Body of pancreas (tissue), 4 donors: ENCODE measurements around the gene PDF. TPM values are rescaled to one million over a fixed set of nuclear protein-coding genes. Genes with fewer than 3 reads are reported as not detected.

ENCODE experiments used
- ATAC-seq: fragments of 150-250 bp; one replicate; pipeline ENCODE4 v1.9.1; 2016
- DNase-seq, 4 donors: peaks; one replicate each; pipeline ENCODE4 v3.0.0-alpha.2; 2019
- H3K27ac ChIP-seq, 4 donors: fragments of 200-600 bp; sonication (generic); 1 replicate in 3 of 4; 2 replicates in 1 of 4; pipeline versions ENCODE4 v1.5.1 to v1.6.1; 2016 to 2019; ENCODE audit warnings: mild to moderate bottlenecking in 1 of 4, mixed read lengths in 1 of 4, moderate library complexity in 1 of 4
- H3K27me3 ChIP-seq, 2 donors: fragments of 200-600 bp; sonication (generic); one replicate each; pipeline ENCODE4 v1.6.0; 2016; ENCODE audit warnings: mild to moderate bottlenecking in 1 of 2
- H3K36me3 ChIP-seq, 2 donors: fragments of 200-600 bp; sonication (generic); replicated peaks in 1 of 2; 2 replicates each; pipeline ENCODE4 v1.5.1; 2016; ENCODE audit warnings: low read depth in 2 of 2; ENCODE audit not compliant: insufficient read depth in 1 of 2
- H3K4me1 ChIP-seq: fragments of 200-600 bp; sonication (generic); one replicate; pipeline ENCODE4 v1.6.0; 2016
- H3K4me3 ChIP-seq, 2 donors: fragments of 200-600 bp; sonication (generic); 1 replicate in 1 of 2; 2 replicates in 1 of 2; pipeline ENCODE4 v1.5.1; 2016 to 2019
- H3K9me3 ChIP-seq, 3 donors: fragments of 200-600 bp; sonication (generic); 1 replicate in 2 of 3; 2 replicates in 1 of 3; pipeline ENCODE4 v1.5.1; 2016
- POLR2A ChIP-seq, 3 donors: fragments of 450-650 bp; IDR thresholded peaks; one replicate each; pipeline ENCODE4 v1.6.1; 2016; ENCODE audit warnings: antibody characterized with exemption in 3 of 3, mild to moderate bottlenecking in 2 of 3
- WGBS, 2 donors: methylation state at CpG; one replicate each; pipeline ENCODE4 v1.1.5; 2017; 5-methylcytosine and 5-hydroxymethylcytosine counted together
- intact Hi-C: fragments of 100-400 bp; cut with DNase I; formaldehyde crosslinking; loops from one replicate; pipeline ENCODE4 v1.15.1; 2023
- total RNA-seq, 2 donors: library from RNA; depleted of rRNA; stranded (reverse); fragments of >200 nt; gene quantifications; one replicate each; pipeline ENCODE4 v1.1.0, GENCODE V29; 2016
- TF ChIP-seq, protein P1 (sequence below), 7 experiments: fragments of 450-650 bp in 4 of 7; fragments of 200-600 bp in 3 of 7; sonication (generic) in 3 of 7; IDR thresholded peaks; one replicate each; pipeline ENCODE4 v1.5.1; 2016 to 2019; ENCODE audit warnings: antibody characterized with exemption in 7 of 7

Gene PDF
- total RNA-seq, 2 donors from 2014 or later: 38.1 to 45.2 TPM

DNA sequence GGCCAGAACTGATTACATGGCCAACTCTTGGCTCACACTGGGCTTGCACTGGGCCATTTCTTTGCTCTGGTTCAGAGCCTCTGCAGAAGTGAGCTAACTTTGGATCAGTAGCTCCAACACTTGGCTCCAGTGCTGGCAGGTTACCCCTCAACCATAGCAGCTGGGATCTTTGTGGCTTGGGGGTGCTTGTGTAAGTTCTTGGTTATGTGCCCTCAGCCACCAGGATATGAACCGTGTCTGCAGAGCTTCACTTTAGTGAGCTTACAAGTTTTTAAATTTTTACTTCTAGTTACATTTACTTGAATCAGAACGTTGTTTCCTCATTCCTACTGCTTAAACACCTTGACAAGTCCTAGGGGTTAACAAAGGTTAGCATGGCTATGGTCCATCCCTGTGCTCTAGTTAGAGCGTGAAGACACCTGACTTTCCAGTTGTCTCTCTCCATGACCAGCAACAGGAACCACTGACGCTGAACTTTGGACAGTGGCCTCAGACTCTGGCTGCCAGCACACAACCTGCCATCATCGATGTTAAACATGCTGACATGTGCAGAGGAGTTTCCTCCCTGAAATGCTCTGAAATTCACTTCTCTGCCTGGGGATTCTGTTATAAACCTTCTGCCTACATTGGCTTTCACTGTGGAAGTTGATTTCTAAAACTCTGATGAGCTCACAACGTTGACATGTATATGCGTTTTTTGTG lies 4.1 kb downstream of the PDF start:
- Histone ChIP-seq H3K36me3 (peaks cover under 1 to 13% of the 10 kb centered on the region in 2 donors), H3K27ac (peak overlapping the region in 3 of 4 donors; percentile 6 to 54 (median 51)), H3K9me3 (no peaks in the 10 kb centered on the region), H3K27me3 (no peaks in the 10 kb centered on the region), H3K4me1 (peaks cover 64% of the 10 kb centered on the region), H3K4me3 (no peak overlapping the region)
- ATAC-seq: no peak
- DNase-seq: peak in 3 of 4 donors; percentile 38 to 52 (median 48)
- 21 to 28% methylated on average over 7 of the region's 7 CpGs for WGBS, 2 donors
- TF ChIP-seq, protein P1, sequence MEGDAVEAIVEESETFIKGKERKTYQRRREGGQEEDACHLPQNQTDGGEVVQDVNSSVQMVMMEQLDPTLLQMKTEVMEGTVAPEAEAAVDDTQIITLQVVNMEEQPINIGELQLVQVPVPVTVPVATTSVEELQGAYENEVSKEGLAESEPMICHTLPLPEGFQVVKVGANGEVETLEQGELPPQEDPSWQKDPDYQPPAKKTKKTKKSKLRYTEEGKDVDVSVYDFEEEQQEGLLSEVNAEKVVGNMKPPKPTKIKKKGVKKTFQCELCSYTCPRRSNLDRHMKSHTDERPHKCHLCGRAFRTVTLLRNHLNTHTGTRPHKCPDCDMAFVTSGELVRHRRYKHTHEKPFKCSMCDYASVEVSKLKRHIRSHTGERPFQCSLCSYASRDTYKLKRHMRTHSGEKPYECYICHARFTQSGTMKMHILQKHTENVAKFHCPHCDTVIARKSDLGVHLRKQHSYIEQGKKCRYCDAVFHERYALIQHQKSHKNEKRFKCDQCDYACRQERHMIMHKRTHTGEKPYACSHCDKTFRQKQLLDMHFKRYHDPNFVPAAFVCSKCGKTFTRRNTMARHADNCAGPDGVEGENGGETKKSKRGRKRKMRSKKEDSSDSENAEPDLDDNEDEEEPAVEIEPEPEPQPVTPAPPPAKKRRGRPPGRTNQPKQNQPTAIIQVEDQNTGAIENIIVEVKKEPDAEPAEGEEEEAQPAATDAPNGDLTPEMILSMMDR (IDR thresholded peaks at IDR 0.05): no peak
- TF ChIP-seq POLR2A (IDR thresholded peaks at IDR 0.05): no peak
- intact Hi-C loops: no loop called here

GRCh38 chr16:69325784-69326171 lies 4.6 kb downstream of the PDF start:
- Histone ChIP-seq H3K27ac (peak overlapping the region in 2 of 4 donors; percentile 51 to 54), H3K9me3 (no peaks in the 10 kb centered on the region), H3K4me1 (peaks cover 59% of the 10 kb centered on the region), H3K36me3 (peaks cover 6 to 19% of the 10 kb centered on the region in 2 donors), H3K4me3 (no peak overlapping the region), H3K27me3 (no peaks in the 10 kb centered on the region)
- ATAC-seq (no peak), DNase-seq (peak in 1 of 4 donors; percentile 10)
- intact Hi-C loops: no loop called here
- TF ChIP-seq, protein P1 (IDR thresholded peaks at IDR 0.05): no peak
- TF ChIP-seq POLR2A (IDR thresholded peaks at IDR 0.05): no peak
- WGBS, 2 donors: 81 to 94% methylated on average over 2 to 6 of the region's 6 CpGs

DNA sequence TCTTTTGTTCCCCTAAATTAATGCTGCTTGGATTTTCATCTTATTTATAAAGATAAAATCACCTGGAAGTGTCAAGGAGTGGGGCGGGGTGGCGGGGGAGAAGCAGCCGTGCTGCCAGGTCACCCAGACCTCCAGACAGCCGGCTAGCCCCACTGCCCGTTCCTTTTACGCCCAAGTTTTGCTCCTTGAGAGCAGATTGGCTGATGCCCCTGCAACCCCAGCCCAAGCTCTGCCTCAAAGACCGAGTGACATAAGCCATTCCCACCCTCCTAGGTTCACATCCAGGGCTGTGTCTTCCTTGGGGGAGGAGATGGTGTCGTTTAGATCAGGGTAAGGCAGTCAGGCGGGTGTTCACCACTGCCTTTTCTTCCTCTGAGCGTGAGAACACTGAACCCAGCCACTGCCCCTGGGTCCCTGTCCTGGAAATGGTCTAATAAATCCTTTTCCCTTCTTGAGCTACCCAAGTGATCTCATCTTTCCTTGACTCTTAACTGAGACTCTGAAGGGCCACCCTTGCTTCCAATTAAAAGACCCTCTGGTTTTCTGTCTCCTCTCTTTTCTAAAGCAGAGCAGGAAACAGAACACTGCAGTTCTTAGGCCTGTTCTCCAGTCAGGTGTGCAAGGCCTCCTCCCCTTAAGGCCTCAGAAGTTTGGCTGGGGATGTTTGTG lies 5.7 kb downstream of the PDF start:
- Histone ChIP-seq H3K4me1 (peaks cover 57% of the 10 kb centered on the region), H3K9me3 (no peaks in the 10 kb centered on the region), H3K27ac (peak overlapping the region in 1 of 4 donors; percentile 11), H3K27me3 (no peaks in the 10 kb centered on the region), H3K4me3 (no peak overlapping the region), H3K36me3 (peaks cover 17 to 24% of the 10 kb centered on the region in 2 donors)
- no peak for ATAC-seq
- intact Hi-C loops: no loop called here
- 80 to 81% methylated on average over 8 to 10 of the region's 10 CpGs for WGBS, 2 donors
- no peak for TF ChIP-seq POLR2A (IDR thresholded peaks at IDR 0.05)
- TF ChIP-seq, protein P1 (IDR thresholded peaks at IDR 0.05): no peak
- DNase-seq: no peak

DNA sequence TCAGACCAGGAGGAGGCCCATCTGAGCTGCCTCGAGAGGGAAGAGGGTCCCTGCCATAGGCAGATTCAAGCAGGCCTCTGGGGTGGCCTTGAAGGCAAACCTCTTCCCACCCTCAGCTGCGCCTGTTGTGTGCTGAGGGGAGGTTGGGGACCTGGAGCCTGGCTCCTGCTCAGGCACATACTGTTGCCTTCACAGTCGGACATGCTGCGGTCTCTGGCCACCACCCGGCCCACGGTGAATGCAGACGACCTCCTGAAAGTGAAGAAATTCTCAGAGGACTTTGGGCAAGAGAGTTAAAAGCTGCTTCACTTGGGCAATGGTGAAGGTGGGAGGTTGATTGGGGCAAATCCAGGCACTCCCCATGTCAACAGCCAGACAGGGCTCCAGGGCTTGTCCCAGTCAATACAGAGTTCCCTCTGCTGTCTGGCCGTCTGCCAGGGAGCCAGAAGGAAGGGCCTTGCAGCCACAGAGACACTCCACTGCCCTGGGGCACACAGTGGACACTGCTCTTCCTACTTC lies 6.3 kb downstream of the PDF start:
- H3K4me1 ChIP-seq: peaks cover 50% of the 10 kb centered on the region
- no peaks in the 10 kb centered on the region for H3K27me3 ChIP-seq
- ATAC-seq (no peak), DNase-seq (peak; percentile 58 to 71 (median 69))
- TF ChIP-seq, protein P1 (IDR thresholded peaks at IDR 0.05): no peak
- TF ChIP-seq POLR2A (IDR thresholded peaks at IDR 0.05): no peak
- H3K4me3 ChIP-seq: no peak overlapping the region
- peaks cover 18 to 30% of the 10 kb centered on the region in 2 donors for H3K36me3 ChIP-seq
- intact Hi-C loops: no loop called here
- peak overlapping the region in 2 of 4 donors; percentile 11 to 32 for H3K27ac ChIP-seq
- 60 to 73% methylated on average over 8 of the region's 8 CpGs for WGBS, 2 donors
- H3K9me3 ChIP-seq: no peaks in the 10 kb centered on the region
